Breast epithelium (tissue), 3 donors: ENCODE measurements around the gene TECR.
"Not testable (repeated sequence)": the region's sequence is repeated elsewhere in the genome, so short reads cannot be mapped to it uniquely, and the experiment has no call there.

Source experiments
- CTCF ChIP-seq, 3 donors: fragments of 450-650 bp; IDR thresholded peaks; one replicate each; pipeline ENCODE4 v1.5.1; 2016 to 2017; ENCODE audit warnings: antibody characterized with exemption in 3 of 3, mild to moderate bottlenecking in 3 of 3, moderate library complexity in 3 of 3
- POLR2A ChIP-seq: fragments of 450-650 bp; IDR thresholded peaks from one replicate; pipeline ENCODE4 v1.6.1; 2016; ENCODE audit warnings: antibody characterized with exemption, mild to moderate bottlenecking, moderate library complexity

- TF ChIP-seq CTCF (IDR thresholded peaks at IDR 0.05); POLR2A: not testable (repeated sequence)
Observed at GRCh38 chr19:14613399-14614098, 84.2 kb downstream of the TECR start.
